ENCODE measurements around the gene POC1A. TPM values are rescaled to one million over a fixed set of nuclear protein-coding genes. Genes with fewer than 3 reads are reported as not detected.

Gene POC1A
- total and polyA plus RNA-seq, 8 donors, result 0.37 to 1.1 (median 0.71) TPM

DNA sequence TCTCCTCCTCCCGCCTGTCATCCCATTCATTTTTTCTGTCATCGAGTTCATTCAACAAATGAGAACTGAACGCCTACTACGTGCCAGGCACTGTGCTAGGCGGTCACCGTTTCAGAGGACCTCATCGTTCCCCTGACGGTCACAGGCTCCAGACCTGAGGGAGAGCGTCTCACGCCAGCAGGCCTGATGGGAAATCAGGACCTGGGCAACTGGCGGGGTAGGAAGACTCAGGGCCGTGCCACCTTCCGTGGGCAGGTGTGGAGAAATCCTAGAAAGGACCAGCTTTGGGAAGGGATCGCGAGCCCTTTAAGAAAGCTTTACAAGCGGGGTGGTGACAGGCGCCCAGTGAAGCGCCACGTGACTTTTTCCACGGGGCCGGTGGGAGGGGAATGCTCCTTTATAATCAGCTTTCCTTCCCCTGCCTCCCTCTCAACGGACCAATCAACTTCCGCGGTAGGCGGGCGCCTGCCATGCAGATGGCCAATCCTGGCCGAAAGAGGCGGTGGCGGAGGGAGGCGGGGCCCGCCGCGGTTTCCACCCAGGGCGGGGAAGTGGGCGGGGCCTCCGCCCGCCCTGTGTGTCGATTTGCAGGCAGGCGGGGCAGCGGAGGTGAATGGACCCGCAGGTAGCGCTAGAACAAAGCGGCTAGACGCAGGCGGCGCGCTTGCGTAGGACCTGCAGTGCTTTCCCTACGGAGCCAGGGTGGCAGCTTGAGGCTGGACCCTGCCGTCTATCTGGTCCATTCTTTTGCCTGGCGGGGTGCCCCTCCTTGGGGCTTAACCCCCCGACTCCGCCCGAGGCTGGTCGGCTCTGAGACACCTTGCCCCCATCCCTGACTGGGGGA is 97.0 kb downstream of the POC1A start:
- WGBS, 2 donors, result 1% methylated on average over 53 to 55 of the region's 55 CpGs
- peaks cover 0 to 16% (median 2%) of the 10 kb centered on the region in 3 donors for H3K4me1 ChIP-seq
- TF ChIP-seq, protein P1, sequence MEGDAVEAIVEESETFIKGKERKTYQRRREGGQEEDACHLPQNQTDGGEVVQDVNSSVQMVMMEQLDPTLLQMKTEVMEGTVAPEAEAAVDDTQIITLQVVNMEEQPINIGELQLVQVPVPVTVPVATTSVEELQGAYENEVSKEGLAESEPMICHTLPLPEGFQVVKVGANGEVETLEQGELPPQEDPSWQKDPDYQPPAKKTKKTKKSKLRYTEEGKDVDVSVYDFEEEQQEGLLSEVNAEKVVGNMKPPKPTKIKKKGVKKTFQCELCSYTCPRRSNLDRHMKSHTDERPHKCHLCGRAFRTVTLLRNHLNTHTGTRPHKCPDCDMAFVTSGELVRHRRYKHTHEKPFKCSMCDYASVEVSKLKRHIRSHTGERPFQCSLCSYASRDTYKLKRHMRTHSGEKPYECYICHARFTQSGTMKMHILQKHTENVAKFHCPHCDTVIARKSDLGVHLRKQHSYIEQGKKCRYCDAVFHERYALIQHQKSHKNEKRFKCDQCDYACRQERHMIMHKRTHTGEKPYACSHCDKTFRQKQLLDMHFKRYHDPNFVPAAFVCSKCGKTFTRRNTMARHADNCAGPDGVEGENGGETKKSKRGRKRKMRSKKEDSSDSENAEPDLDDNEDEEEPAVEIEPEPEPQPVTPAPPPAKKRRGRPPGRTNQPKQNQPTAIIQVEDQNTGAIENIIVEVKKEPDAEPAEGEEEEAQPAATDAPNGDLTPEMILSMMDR (IDR thresholded peaks at IDR 0.05), result no peak
- intact Hi-C loops (cut with DNase I), result no loop called here
- H3K27ac ChIP-seq, result peak overlapping the region; percentile 70 to 90 (median 84)
- no peaks in the 10 kb centered on the region for H3K27me3 ChIP-seq
- H3K36me3 ChIP-seq, result no peaks in the 10 kb centered on the region
- H3K4me3 ChIP-seq, result peak overlapping the region; percentile 18 to 77 (median 56)
- DNase-seq, result peak; percentile 99 to 100 (median 100)
- no peaks in the 10 kb centered on the region for H3K9me3 ChIP-seq
- ATAC-seq, result peak; percentile 91 to 95 (median 93)
- peak; percentile 93 for FAIRE-seq

DNA sequence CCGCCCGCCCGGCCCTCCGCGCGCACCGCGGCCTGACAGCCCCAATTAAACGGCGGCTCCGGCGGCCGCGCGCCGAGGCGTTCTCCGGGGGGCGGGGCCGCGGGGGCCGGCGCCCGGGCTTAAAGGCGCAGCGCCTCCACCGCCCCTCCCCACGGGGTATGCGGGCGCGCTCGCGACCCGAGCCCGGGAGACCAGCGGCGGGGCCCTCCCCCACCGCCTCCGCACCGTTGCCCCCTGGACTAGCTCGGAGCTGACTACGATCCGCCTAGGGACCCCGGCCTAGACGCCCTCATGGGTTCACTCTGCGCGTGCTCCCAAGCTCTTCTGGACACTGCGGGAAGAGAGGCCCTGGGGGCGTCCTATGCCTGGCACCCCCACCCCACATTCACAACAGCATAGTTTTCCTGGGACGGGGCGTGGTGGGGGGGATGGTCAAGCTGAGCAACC is 97.7 kb downstream of the POC1A start, which contains the start of gene DUSP7:
Gene DUSP7, minus strand, starts transcription at position 51 of the 447 bp plus-strand sequence. CDS start 205 bp downstream, outside the sequence.
- Histone ChIP-seq H3K36me3 (no peaks in the 10 kb centered on the region), H3K9me3 (no peaks in the 10 kb centered on the region), H3K4me1 (peaks cover 0 to 19% (median 3%) of the 10 kb centered on the region in 3 donors), H3K27me3 (no peaks in the 10 kb centered on the region), H3K4me3 (peak within 1 kb of the TSS; percentile 45 to 77 (median 56)), H3K27ac (peak within 1 kb of the TSS; percentile 70 to 90 (median 84))
- TF ChIP-seq, protein P1 (IDR thresholded peaks at IDR 0.05), result no peak
- ATAC-seq (peak; percentile 66 to 72 (median 68)), FAIRE-seq (no peak), DNase-seq (peak in 5 of 6 donors; percentile 60 to 89 (median 67))
- intact Hi-C loops (cut with DNase I), result no loop called here
- WGBS, 2 donors, result 0 to 1% methylated on average over 11 to 51 of the region's 51 CpGs

DNA sequence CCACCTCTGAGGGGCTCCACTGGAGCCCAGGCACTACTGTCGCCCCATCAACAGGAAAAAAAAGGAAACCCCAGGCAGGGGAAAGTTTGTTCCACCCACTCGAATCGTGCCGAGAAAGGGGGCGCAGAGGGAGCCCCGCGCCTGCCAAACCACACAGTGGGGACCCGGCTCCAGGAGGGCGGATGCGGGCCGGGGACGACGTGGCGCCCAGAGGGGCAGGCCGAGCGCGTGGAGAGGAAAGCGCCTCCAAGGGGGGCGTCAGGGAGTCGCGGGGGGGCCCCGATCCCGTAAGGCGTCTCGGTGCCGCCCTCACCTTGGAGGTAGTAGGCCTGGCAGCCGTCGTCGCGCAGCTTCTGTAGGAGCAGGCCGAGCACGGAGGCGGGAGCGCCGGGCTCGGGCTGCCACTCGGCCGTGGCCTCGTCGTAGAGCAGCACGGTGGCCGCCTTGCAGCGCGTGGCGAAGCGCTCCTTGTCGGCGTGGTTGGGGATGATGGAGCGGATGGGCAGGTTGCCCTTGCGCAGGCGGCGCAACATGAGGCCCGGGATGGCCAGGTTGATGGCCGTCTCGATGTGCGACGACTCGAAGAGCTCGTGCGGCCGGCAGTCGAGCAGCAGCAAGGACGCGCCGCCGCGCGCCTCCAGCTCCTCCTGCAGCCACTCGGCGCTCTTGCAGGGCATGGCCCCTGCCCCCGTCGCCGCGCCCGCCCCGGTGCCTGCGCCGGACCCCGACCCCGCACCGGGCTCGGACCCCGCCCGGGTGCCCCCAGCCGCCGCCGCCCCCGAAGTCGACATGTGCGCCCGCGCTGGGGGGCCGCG is 98.5 kb downstream of the POC1A start:
- Histone ChIP-seq H3K4me1 (peaks cover 0 to 19% (median 3%) of the 10 kb centered on the region in 3 donors), H3K27me3 (no peaks in the 10 kb centered on the region), H3K27ac (peak overlapping the region in 3 of 4 donors; percentile 50 to 58 (median 50)), H3K9me3 (no peaks in the 10 kb centered on the region), H3K4me3 (peak overlapping the region; percentile 44 to 77 (median 56)), H3K36me3 (peaks cover 0 to 4% (median 0%) of the 10 kb centered on the region in 3 donors)
- FAIRE-seq (no peak), ATAC-seq (peak in 1 of 4 donors; percentile 5), DNase-seq (peak in 4 of 6 donors; percentile 33 to 78 (median 60))
- 1% methylated on average over 50 to 94 of the region's 94 CpGs for WGBS, 2 donors
- TF ChIP-seq, protein P1 (IDR thresholded peaks at IDR 0.05), result no peak
- intact Hi-C loops (cut with DNase I), result no loop called here

DNA sequence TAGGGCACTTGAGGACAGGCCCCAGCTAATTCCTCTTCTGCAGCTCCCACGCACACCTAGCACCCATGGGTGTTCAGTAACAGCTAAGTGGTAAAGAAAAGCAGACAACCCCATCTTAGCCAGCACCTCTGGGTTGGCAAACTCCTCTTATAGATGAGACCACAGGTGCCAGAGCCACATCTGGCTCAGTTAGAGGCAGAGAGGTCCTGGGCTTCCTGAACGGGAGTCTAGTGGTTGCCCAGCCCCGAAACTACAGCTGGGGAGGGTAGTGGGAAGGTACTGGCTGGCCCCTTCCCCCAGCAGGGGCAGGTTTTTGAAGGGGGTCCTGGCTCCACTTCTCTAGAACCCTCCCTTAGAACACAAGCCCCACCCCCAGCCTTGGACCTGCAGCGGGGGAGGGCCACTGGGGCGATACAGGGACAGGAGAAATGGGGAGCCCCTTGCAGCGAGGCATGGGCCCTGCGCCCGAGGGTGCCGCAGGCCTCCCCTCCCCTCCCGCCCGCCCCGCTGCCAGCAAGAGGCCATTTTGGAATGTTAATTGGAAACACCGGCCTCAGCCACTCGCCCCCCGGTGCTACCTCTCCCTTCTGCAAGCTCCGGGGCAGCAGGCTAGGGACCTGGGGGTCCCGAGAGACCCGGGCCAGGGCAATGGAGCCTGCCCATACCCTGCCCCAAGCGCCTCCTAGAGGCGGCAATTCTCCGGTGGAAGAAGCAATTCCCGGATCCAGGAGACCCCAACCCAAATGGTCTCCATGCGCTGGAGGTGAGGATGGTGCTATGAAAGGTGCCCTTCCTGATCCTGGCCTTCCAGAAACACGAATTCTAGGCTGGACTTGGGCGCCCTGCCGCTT is 99.3 kb downstream of the POC1A start:
- Histone ChIP-seq H3K27ac (peak overlapping the region; percentile 6 to 58 (median 50)), H3K4me1 (peaks cover 0 to 19% (median 3%) of the 10 kb centered on the region in 3 donors), H3K4me3 (peak overlapping the region; percentile 44 to 77 (median 56)), H3K27me3 (no peaks in the 10 kb centered on the region), H3K9me3 (no peaks in the 10 kb centered on the region), H3K36me3 (peaks cover 0 to 12% (median 4%) of the 10 kb centered on the region in 3 donors)
- intact Hi-C loops (cut with DNase I), result no loop called here
- FAIRE-seq (no peak), ATAC-seq (no peak), DNase-seq (peak in 2 of 6 donors; percentile 29 to 54)
- TF ChIP-seq, protein P1 (IDR thresholded peaks at IDR 0.05), result no peak
- WGBS, 2 donors, result 14 to 25% methylated on average over 24 to 26 of the region's 26 CpGs

All from pancreas (tissue), 10 donors.